KMS-11 (cell line): Measurements from ENCODE around the gene NWD2.

Experiments
- H2AFZ ChIP-seq: fragments of 200-600 bp; sonication (generic); 2 replicates; pipeline ENCODE4 v1.6.1; 2016; ENCODE audit warnings: antibody characterized with exemption, mixed run types, low read depth
- H3K27ac ChIP-seq: fragments of 200-600 bp; sonication (generic); 2 replicates; pipeline ENCODE4 v1.6.1; 2016; ENCODE audit warnings: mild to moderate bottlenecking, mixed run types
- H3K27me3 ChIP-seq: fragments of 200-600 bp; sonication (generic); 2 replicates; pipeline ENCODE4 v1.6.1; 2017; ENCODE audit warnings: mild to moderate bottlenecking, low read depth, mixed run types, moderate library complexity; ENCODE audit not compliant: insufficient read depth
- H3K36me3 ChIP-seq: fragments of 200-600 bp; sonication (generic); 2 replicates; pipeline ENCODE4 v1.6.1; 2017; ENCODE audit warnings: mild to moderate bottlenecking, mixed run types; ENCODE audit not compliant: insufficient read depth
- H3K4me1 ChIP-seq: fragments of 200-600 bp; sonication (generic); 2 replicates; pipeline ENCODE4 v1.6.1; 2016; ENCODE audit warnings: mild to moderate bottlenecking, low read depth, mixed run types; ENCODE audit not compliant: poor library complexity, severe bottlenecking
- H3K4me2 ChIP-seq: fragments of 200-600 bp; sonication (generic); 2 replicates; pipeline ENCODE4 v1.7.0; 2016; ENCODE audit warnings: mild to moderate bottlenecking, mixed run types
- H3K4me3 ChIP-seq: fragments of 200-600 bp; sonication (generic); IDR thresholded peaks from 2 replicates; pipeline ENCODE4 v1.6.1; 2017; ENCODE audit warnings: low read depth, low read length, mixed read lengths; ENCODE audit not compliant: insufficient read depth
- H3K79me2 ChIP-seq: fragments of 200-600 bp; sonication (generic); 2 replicates; pipeline ENCODE4 v1.6.1; 2016; ENCODE audit warnings: low read depth, mixed run types; ENCODE audit not compliant: insufficient read depth
- H3K9ac ChIP-seq: fragments of 200-600 bp; sonication (generic); 2 replicates; pipeline ENCODE4 v1.6.1; 2016; ENCODE audit warnings: mild to moderate bottlenecking, mixed run types
- H4K20me1 ChIP-seq: fragments of 200-600 bp; sonication (generic); 2 replicates; pipeline ENCODE4 v1.6.1; 2016; ENCODE audit warnings: mild to moderate bottlenecking, mixed run types; ENCODE audit not compliant: insufficient read depth
- CTCF ChIP-seq: fragments of 200-600 bp; sonication (generic); conservative IDR thresholded peaks from 2 replicates; pipeline ENCODE4 v1.6.1; 2017; ENCODE audit warnings: low read depth, mild to moderate bottlenecking, antibody characterized with exemption, low read length, moderate library complexity, mixed read lengths

NWD2 gene

GRCh38 chr4:37481547-37482122, 237.1 kb downstream of the NWD2 start:
- no peaks in the 10 kb centered on the region for H3K79me2 ChIP-seq
- H2AFZ ChIP-seq = no peak overlapping the region
- H3K4me3 ChIP-seq = no peak overlapping the region
- no peak overlapping the region for H3K27ac ChIP-seq
- no peaks in the 10 kb centered on the region for H3K27me3 ChIP-seq
- H3K9ac ChIP-seq = no peak overlapping the region
- H3K36me3 ChIP-seq = no peaks in the 10 kb centered on the region
- no peak overlapping the region for H3K4me2 ChIP-seq
- H4K20me1 ChIP-seq = no peaks in the 10 kb centered on the region
- H3K4me1 ChIP-seq = no peaks in the 10 kb centered on the region
- no peak for TF ChIP-seq CTCF

GRCh38 chr4:37482236-37482913, 237.8 kb downstream of the NWD2 start:
- Histone ChIP-seq H3K4me1 (no peaks in the 10 kb centered on the region), H3K27ac (no peak overlapping the region), H3K79me2 (no peaks in the 10 kb centered on the region), H3K4me3 (no peak overlapping the region), H3K36me3 (no peaks in the 10 kb centered on the region), H2AFZ (no peak overlapping the region), H4K20me1 (no peaks in the 10 kb centered on the region), H3K9ac (no peak overlapping the region), H3K27me3 (no peaks in the 10 kb centered on the region), H3K4me2 (no peak overlapping the region)
- no peak for TF ChIP-seq CTCF

- H2AFZ ChIP-seq = no peak overlapping the region
- no peaks in the 10 kb centered on the region for H3K4me1 ChIP-seq
- H3K9ac ChIP-seq = no peak overlapping the region
- H3K27ac ChIP-seq = no peak overlapping the region
- TF ChIP-seq CTCF = no peak
- no peak overlapping the region for H3K4me2 ChIP-seq
- H3K27me3 ChIP-seq = no peaks in the 10 kb centered on the region
- no peak overlapping the region for H3K4me3 ChIP-seq
- H4K20me1 ChIP-seq = no peaks in the 10 kb centered on the region
- no peaks in the 10 kb centered on the region for H3K36me3 ChIP-seq
- H3K79me2 ChIP-seq = no peaks in the 10 kb centered on the region
Measured at GRCh38 chr4:37483610-37484009, 239.1 kb downstream of the NWD2 start.

- no peak overlapping the region for H2AFZ ChIP-seq
- no peaks in the 10 kb centered on the region for H4K20me1 ChIP-seq
- H3K4me3 ChIP-seq = no peak overlapping the region
- no peaks in the 10 kb centered on the region for H3K79me2 ChIP-seq
- no peak for TF ChIP-seq CTCF
- no peaks in the 10 kb centered on the region for H3K27me3 ChIP-seq
- H3K9ac ChIP-seq = no peak overlapping the region
- H3K27ac ChIP-seq = no peak overlapping the region
- H3K36me3 ChIP-seq = no peaks in the 10 kb centered on the region
- H3K4me1 ChIP-seq = no peaks in the 10 kb centered on the region
- H3K4me2 ChIP-seq = no peak overlapping the region
Measured at GRCh38 chr4:37486166-37486565, 241.6 kb downstream of the NWD2 start.
